Fibroblast of lung (primary cell): ENCODE results near the gene APBB2.

Source experiments
- CTCF ChIP-seq, 2 donors: IDR thresholded peaks in 1 of 2; conservative IDR thresholded peaks in 1 of 2; 1 replicate in 1 of 2; 2 replicates in 1 of 2; pipeline ENCODE4 v1.5.1; 2011 to 2012; ENCODE audit warnings: low read length in 2 of 2, control low read depth in 1 of 2, inconsistent platforms in 1 of 2, low read depth in 1 of 2, mild to moderate bottlenecking in 1 of 2
- EZH2 ChIP-seq: IDR thresholded peaks from 2 replicates; pipeline ENCODE4 v1.5.1; 2012; ENCODE audit warnings: low read length, control low read depth, mild to moderate bottlenecking; ENCODE audit errors: missing control alignments

GRCh38 chr4:41061482-41062185 is 152.7 kb downstream of the APBB2 start:
- TF ChIP-seq CTCF (conservative IDR thresholded peaks at IDR 0.05 in 1 of 2, IDR thresholded peaks at IDR 0.05 in 1 of 2; ENCODE audit: low read depth in 1 of 2, low read length in 2 of 2) (peak in 1 of 2 donors; percentile 31), EZH2 (no peak)
